Measurements from ENCODE around the gene PTOV1. TPM values are rescaled to one million over a fixed set of nuclear protein-coding genes. Genes with fewer than 3 reads are reported as not detected.

The PTOV1 gene
- total RNA-seq, 2 experiments from 2014 or later = 105 to 124 TPM

GRCh38 chr19:49859682-49860335 lies 8.8 kb downstream of the PTOV1 start:
- BruUV-seq (replicated peaks) = no TSS peak
- intact Hi-C loops (cut with micrococcal nuclease; ENCODE audit: unreplicated experiment) = no loop called here
- Histone ChIP-seq H3K27ac (ENCODE audit: low read depth, low read length, poor library complexity, severe bottlenecking) (no peak overlapping the region), H3K9me3 (ENCODE audit: low read length) (no peaks in the 10 kb centered on the region), H4K20me1 (ENCODE audit: insufficient read depth, low read length) (peaks cover 6% of the 10 kb centered on the region; the same call in 1 of the 2 replicates), H3K4me1 (ENCODE audit: insufficient read depth, low read length, poor library complexity, severe bottlenecking) (peaks cover 4% of the 10 kb centered on the region), H2AFZ (ENCODE audit: low read length) (no peak overlapping the region), H3K9me2 (ENCODE audit: insufficient read depth, low read length) (no peaks in the 10 kb centered on the region), H3K4me3 (ENCODE audit: low read depth, low read length, poor library complexity, severe bottlenecking) (no peak overlapping the region), H3K4me2 (ENCODE audit: low read length) (no peak overlapping the region), H3K36me3 (ENCODE audit: insufficient read depth, low read length) (peaks cover 97% of the 10 kb centered on the region), H3K79me2 (ENCODE audit: insufficient read depth, low read depth, low read length) (peaks cover 7% of the 10 kb centered on the region; the same call in 1 of the 2 replicates)
- DNase-seq (ENCODE audit: low spot score) = no peak
- ChIA-PET CTCF (ENCODE audit: unreplicated experiment) (no interaction called here), POLR2A (no interaction called here)
- TF ChIP-seq CTCF (conservative IDR thresholded peaks at IDR 0.05; ENCODE audit: low read length) (no peak), EZH2phosphoT487 (IDR thresholded peaks at IDR 0.05; ENCODE audit: borderline replicate concordance, low read depth, low read length) (no peak)

- CTCF ChIA-PET (ENCODE audit: unreplicated experiment) = no interaction called here
These were observed 9.6 kb downstream of the PTOV1 start for GRCh38 chr19:49860336-49861102.

More at GRCh38 chr19:49860336-49861102, 9.6 kb downstream of the PTOV1 start:
- peaks cover 14% of the 10 kb centered on the region; the same call in 1 of the 2 replicates for H3K79me2 ChIP-seq (ENCODE audit: insufficient read depth, low read depth, low read length)
- intact Hi-C loops (cut with micrococcal nuclease; ENCODE audit: unreplicated experiment) = no loop called here
- no peak overlapping the region for H3K4me2 ChIP-seq (ENCODE audit: low read length)
- TF ChIP-seq CTCF (conservative IDR thresholded peaks at IDR 0.05; ENCODE audit: low read length) (no peak), EZH2phosphoT487 (IDR thresholded peaks at IDR 0.05; ENCODE audit: borderline replicate concordance, low read depth, low read length) (no peak)
- DNase-seq (ENCODE audit: low spot score) = no peak
- POLR2A ChIA-PET = no interaction called here
- H3K4me3 ChIP-seq (ENCODE audit: low read depth, low read length, poor library complexity, severe bottlenecking) = no peak overlapping the region
- BruUV-seq (replicated peaks) = no TSS peak
- no peaks in the 10 kb centered on the region for H3K9me3 ChIP-seq (ENCODE audit: low read length)
- no peak overlapping the region for H2AFZ ChIP-seq (ENCODE audit: low read length)
- no peak overlapping the region for H3K27ac ChIP-seq (ENCODE audit: low read depth, low read length, poor library complexity, severe bottlenecking)
- H4K20me1 ChIP-seq (ENCODE audit: insufficient read depth, low read length) = peaks cover 10% of the 10 kb centered on the region; the same call in 1 of the 2 replicates
- H3K36me3 ChIP-seq (ENCODE audit: insufficient read depth, low read length) = peaks cover 94% of the 10 kb centered on the region
- peaks cover 9% of the 10 kb centered on the region for H3K4me1 ChIP-seq (ENCODE audit: insufficient read depth, low read length, poor library complexity, severe bottlenecking)
- H3K9me2 ChIP-seq (ENCODE audit: insufficient read depth, low read length) = no peaks in the 10 kb centered on the region
